ENCODE results near the gene MFSD8. TPM values are rescaled to one million over a fixed set of nuclear protein-coding genes. Genes with fewer than 3 reads are reported as not detected.

MFSD8 gene
- total and polyA plus RNA-seq, 4 donors, result 7.2 to 40.6 (median 17.9) TPM

DNA sequence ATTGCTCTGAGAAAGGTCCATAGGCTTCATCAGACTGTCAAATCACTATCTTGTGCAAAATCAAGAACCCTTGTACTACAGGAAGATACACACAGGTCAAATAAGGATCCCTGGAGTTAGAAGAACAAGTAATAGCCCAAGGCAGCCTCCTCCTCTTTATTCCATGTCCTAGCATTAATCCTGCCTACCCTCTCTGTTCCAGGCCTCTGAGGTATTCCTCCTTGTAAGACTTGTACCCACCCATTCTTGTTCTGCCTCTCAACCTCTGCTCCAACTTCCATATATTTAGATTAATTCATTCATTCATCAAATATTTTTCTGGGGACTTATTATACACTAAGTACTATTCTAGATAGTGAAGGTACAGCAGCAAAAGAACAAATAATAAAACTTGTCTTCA is 94.7 kb downstream of the MFSD8 start:
- DNase-seq (no peak), ATAC-seq (ENCODE audit: insufficient read depth, low FRiP score) (no peak)
- H3K9ac ChIP-seq (ENCODE audit: insufficient read depth in 1 of 2, low read length in 2 of 2), result no peak overlapping the region
- H3K4me3 ChIP-seq, result no peak overlapping the region
- H3K36me3 ChIP-seq (ENCODE audit: control insufficient read depth in 4 of 4, insufficient read depth in 4 of 4, low read length in 4 of 4), result no peaks in the 10 kb centered on the region
- no peaks in the 10 kb centered on the region for H3K9me3 ChIP-seq (ENCODE audit: control insufficient read depth in 4 of 4, insufficient read depth in 3 of 4, low read length in 3 of 4)
- peaks cover 0 to 12% (median 0%) of the 10 kb centered on the region in 5 donors for H3K4me1 ChIP-seq (ENCODE audit: control insufficient read depth in 5 of 5, insufficient read depth in 5 of 5, low read length in 5 of 5)
- no peak overlapping the region for H3K27ac ChIP-seq (ENCODE audit: low read depth in 1 of 2, low read length in 1 of 2)
- TF ChIP-seq, protein P1, sequence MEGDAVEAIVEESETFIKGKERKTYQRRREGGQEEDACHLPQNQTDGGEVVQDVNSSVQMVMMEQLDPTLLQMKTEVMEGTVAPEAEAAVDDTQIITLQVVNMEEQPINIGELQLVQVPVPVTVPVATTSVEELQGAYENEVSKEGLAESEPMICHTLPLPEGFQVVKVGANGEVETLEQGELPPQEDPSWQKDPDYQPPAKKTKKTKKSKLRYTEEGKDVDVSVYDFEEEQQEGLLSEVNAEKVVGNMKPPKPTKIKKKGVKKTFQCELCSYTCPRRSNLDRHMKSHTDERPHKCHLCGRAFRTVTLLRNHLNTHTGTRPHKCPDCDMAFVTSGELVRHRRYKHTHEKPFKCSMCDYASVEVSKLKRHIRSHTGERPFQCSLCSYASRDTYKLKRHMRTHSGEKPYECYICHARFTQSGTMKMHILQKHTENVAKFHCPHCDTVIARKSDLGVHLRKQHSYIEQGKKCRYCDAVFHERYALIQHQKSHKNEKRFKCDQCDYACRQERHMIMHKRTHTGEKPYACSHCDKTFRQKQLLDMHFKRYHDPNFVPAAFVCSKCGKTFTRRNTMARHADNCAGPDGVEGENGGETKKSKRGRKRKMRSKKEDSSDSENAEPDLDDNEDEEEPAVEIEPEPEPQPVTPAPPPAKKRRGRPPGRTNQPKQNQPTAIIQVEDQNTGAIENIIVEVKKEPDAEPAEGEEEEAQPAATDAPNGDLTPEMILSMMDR (IDR thresholded peaks at IDR 0.05; ENCODE audit: control extremely low read depth, extremely low read depth), result no peak
- no peaks in the 10 kb centered on the region for H3K27me3 ChIP-seq (ENCODE audit: control insufficient read depth in 3 of 3, insufficient read depth in 3 of 3, low read length in 2 of 3)

DNA sequence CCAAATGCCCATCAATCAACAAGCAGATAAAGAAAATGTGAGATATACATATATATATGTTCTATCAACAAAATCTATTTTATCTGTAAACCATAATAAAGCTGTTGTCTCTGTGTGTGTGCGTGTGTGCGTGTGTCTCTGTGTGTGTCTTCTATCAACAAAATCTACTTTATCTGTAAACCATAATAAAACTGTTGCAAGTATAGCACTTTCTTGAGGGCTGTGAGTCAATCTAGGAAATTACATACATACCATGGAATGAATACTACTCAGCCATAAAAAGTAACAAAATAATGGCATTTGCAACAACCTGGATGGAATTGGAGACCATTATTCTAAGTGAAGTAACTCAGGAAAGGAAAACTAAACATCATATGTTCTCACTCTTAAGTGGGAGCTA is 96.8 kb downstream of the MFSD8 start:
- no peak overlapping the region for H3K27ac ChIP-seq (ENCODE audit: low read depth in 1 of 2, low read length in 1 of 2)

More for the DNA sequence above, 96.8 kb downstream of the MFSD8 start:
- H3K4me1 ChIP-seq (ENCODE audit: control insufficient read depth in 5 of 5, insufficient read depth in 5 of 5, low read length in 5 of 5), result peaks cover 0 to 12% (median 0%) of the 10 kb centered on the region in 5 donors
- TF ChIP-seq, protein P1 (IDR thresholded peaks at IDR 0.05; ENCODE audit: control extremely low read depth, extremely low read depth), result no peak
- 96 to 97% methylated on average over 2 of the region's 2 CpGs for WGBS, 2 donors
- ATAC-seq (ENCODE audit: insufficient read depth, low FRiP score) (no peak), DNase-seq (no peak)
- no peaks in the 10 kb centered on the region for H3K9me3 ChIP-seq (ENCODE audit: control insufficient read depth in 4 of 4, insufficient read depth in 3 of 4, low read length in 3 of 4)
- no peak overlapping the region for H3K9ac ChIP-seq (ENCODE audit: insufficient read depth in 1 of 2, low read length in 2 of 2)
- H3K4me3 ChIP-seq, result no peak overlapping the region
- no peaks in the 10 kb centered on the region for H3K36me3 ChIP-seq (ENCODE audit: control insufficient read depth in 4 of 4, insufficient read depth in 4 of 4, low read length in 4 of 4)
- H3K27me3 ChIP-seq (ENCODE audit: control insufficient read depth in 3 of 3, insufficient read depth in 3 of 3, low read length in 2 of 3), result no peaks in the 10 kb centered on the region

Small RNA genes lying within 50 kb of the gene (small RNA-seq; reads per million reads assigned to genes)
- not detected for gene RNU6-583P (ENCODE audit: low replicate concordance)

Other genes with a start within 250 kb of the MFSD8 start
- gene SLC25A31, start 234.8 kb downstream of the MFSD8 start, total RNA-seq, result not detected
- gene SLC25A31, start 234.8 kb downstream of the MFSD8 start, polyA plus RNA-seq, result under 1 TPM in 1 of 2 donors, not detected in 1; 0.06 TPM
- 1 to 10 TPM; 4.6 to 6.0 TPM for gene HSPA4L, start 182.9 kb downstream of the MFSD8 start, total RNA-seq
- gene HSPA4L, start 182.9 kb downstream of the MFSD8 start, polyA plus RNA-seq, result 1 to 10 TPM in 1 of 2 donors, under 1 TPM in 1; 0.91 to 1.5 TPM
- 10 to 100 TPM in 1 of 2 donors, 1 to 10 TPM in 1; 2.4 to 13.3 TPM for gene PLK4, start 84.3 kb downstream of the MFSD8 start, total RNA-seq
- 1 to 10 TPM; 1.2 to 1.3 TPM for gene PLK4, start 84.3 kb downstream of the MFSD8 start, polyA plus RNA-seq
- gene ABHD18, start 233 bp upstream of the MFSD8 start, total RNA-seq, result 10 to 100 TPM; 10.1 to 16.4 TPM
- 1 to 10 TPM; 4.3 to 4.5 TPM for gene ABHD18, start 233 bp upstream of the MFSD8 start, polyA plus RNA-seq
- 10 to 100 TPM; 19.0 to 27.9 TPM for gene LARP1B, start 96.1 kb upstream of the MFSD8 start, total RNA-seq
- gene LARP1B, start 96.1 kb upstream of the MFSD8 start, polyA plus RNA-seq, result 10 to 100 TPM; 10.6 to 11.0 TPM